Astrocyte (in vitro differentiated cells and primary cell): Measurements from ENCODE around the gene DNAH17.

ENCODE experiments used
- CTCF ChIP-seq: IDR thresholded peaks from 2 replicates; pipeline ENCODE4 v1.5.1; 2011; ENCODE audit warnings: low read depth, mild to moderate bottlenecking, inconsistent platforms, low read length, moderate library complexity; ENCODE audit not compliant: insufficient read depth
- EZH2 ChIP-seq: IDR thresholded peaks from 2 replicates; pipeline ENCODE4 v1.6.1; 2012; ENCODE audit warnings: mild to moderate bottlenecking, low read length, inconsistent platforms; ENCODE audit not compliant: insufficient read depth

GRCh38 chr17:78384479-78385175 is 192.6 kb downstream of the DNAH17 start:
- TF ChIP-seq CTCF (no peak), EZH2 (no peak)
